Measurements from ENCODE around the gene ZNF829.

- no peak for TF ChIP-seq CTCF (conservative IDR thresholded peaks at IDR 0.05; ENCODE audit: low read depth, low read length)
- no peak for TF ChIP-seq EZH2 (IDR thresholded peaks at IDR 0.05; ENCODE audit: low read length, unreplicated experiment)
- TF ChIP-seq EZH2phosphoT487 (IDR thresholded peaks at IDR 0.05; ENCODE audit: borderline replicate concordance, low read length) = no peak
These were observed 24.2 kb downstream of the ZNF829 start for GRCh38 chr19:36891768-36892357.
